NOMO-1 treated with DMSO at 0.1 percent for 48 hours (cell line): ENCODE data around the gene RAP1B.

ENCODE experiments used
- DNase-seq: peaks from one replicate; lab custom pipeline; 2025; ENCODE audit not compliant: unreplicated experiment; lab: John Stamatoyannopoulos, UW

RAP1B gene

GRCh38 chr12:68695454-68695853 lies 84.8 kb downstream of the RAP1B start:
- DNase-seq = no peak

DNA sequence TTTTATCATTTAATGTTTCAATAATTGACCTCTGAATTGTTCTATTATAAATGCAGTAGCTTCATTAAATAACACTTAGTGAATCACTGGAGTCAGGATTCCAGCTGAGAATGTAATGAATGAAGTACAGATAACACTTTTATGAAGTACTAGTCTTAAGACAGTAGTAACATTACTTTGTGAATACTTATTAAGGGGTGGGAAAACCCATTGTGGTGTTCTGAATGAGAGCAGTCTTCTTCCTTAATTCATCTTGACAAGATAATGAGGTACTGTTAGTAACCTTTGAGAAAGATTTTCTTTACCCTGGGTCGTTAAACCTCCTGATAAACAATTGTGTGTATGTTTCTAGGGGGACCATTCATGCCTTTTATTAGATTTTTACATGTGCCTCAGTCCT lies 88.8 kb downstream of the RAP1B start:
- no peak for DNase-seq
